ENCODE data around the gene PARVB.

- no peak for TF ChIP-seq POLR2A (IDR thresholded peaks at IDR 0.05)
- no peak for TF ChIP-seq CTCF (IDR thresholded peaks at IDR 0.05)
- no peak for TF ChIP-seq EP300 (IDR thresholded peaks at IDR 0.05)
Observed at GRCh38 chr22:44181912-44182587, 157.9 kb downstream of the PARVB start.
